Neuron (in vitro differentiated cells): ENCODE measurements around the gene TMCO6.
"Not testable (repeated sequence)": the region's sequence is repeated elsewhere in the genome, so short reads cannot be mapped to it uniquely, and the experiment has no call there.

Source experiments
- H2AFZ ChIP-seq: one replicate; pipeline ENCODE4 v1.6.1; 2013; ENCODE audit warnings: low read depth, mild to moderate bottlenecking, inconsistent platforms, low read length, moderate library complexity
- H3K27me3 ChIP-seq: one replicate; pipeline ENCODE4 v1.6.1; 2013; ENCODE audit warnings: low read length; ENCODE audit not compliant: insufficient read depth
- H3K36me3 ChIP-seq: one replicate; pipeline ENCODE4 v1.6.1; 2013; ENCODE audit warnings: low read length; ENCODE audit not compliant: insufficient read depth
- H3K4me1 ChIP-seq: one replicate; pipeline ENCODE4 v1.6.1; 2013; ENCODE audit warnings: low read length; ENCODE audit not compliant: insufficient read depth
- H3K4me3 ChIP-seq: 2 replicates; pipeline ENCODE4 v1.5.1; 2013; ENCODE audit warnings: mild to moderate bottlenecking, low read length, moderate library complexity
- H3K9me3 ChIP-seq: one replicate; pipeline ENCODE4 v1.6.1; 2013; ENCODE audit warnings: low read length

TMCO6 gene

GRCh38 chr5:140633021-140633471 is 6.2 kb upstream of the TMCO6 start, which contains the start of gene CD14:
Gene CD14 (minus strand): TSS chr5:140633175. CDS start chr5:140633071, 104 bp downstream.
- Histone ChIP-seq H3K4me1 (no peaks in the 10 kb centered on the region), H3K4me3 (no peak within 1 kb of the TSS)

GRCh38 chr5:140633501-140633900 is 5.8 kb upstream of the TMCO6 start:
- no peaks in the 10 kb centered on the region for H3K4me1 ChIP-seq

More at GRCh38 chr5:140633021-140633471, 6.2 kb upstream of the TMCO6 start, which contains the start of gene CD14:
- H3K36me3 ChIP-seq = no peaks in the 10 kb centered on the region
- H3K9me3 ChIP-seq = peaks cover 6% of the 10 kb centered on the region
- no peaks in the 10 kb centered on the region for H3K27me3 ChIP-seq
- no peak within 1 kb of the TSS for H2AFZ ChIP-seq

GRCh38 chr5:140634103-140634502 is 5.1 kb upstream of the TMCO6 start:
- no peak overlapping the region for H3K4me3 ChIP-seq
- H3K36me3 ChIP-seq = no peaks in the 10 kb centered on the region
- H2AFZ ChIP-seq = no peak overlapping the region
- no peaks in the 10 kb centered on the region for H3K4me1 ChIP-seq
- no peaks in the 10 kb centered on the region for H3K27me3 ChIP-seq
- peaks cover 6% of the 10 kb centered on the region for H3K9me3 ChIP-seq

More at GRCh38 chr5:140633501-140633900, 5.8 kb upstream of the TMCO6 start:
- Histone ChIP-seq H3K27me3 (no peaks in the 10 kb centered on the region), H3K36me3 (no peaks in the 10 kb centered on the region), H3K4me3 (no peak overlapping the region), H3K9me3 (peaks cover 6% of the 10 kb centered on the region), H2AFZ (no peak overlapping the region)

- H3K4me1 ChIP-seq = peaks cover 5% of the 10 kb centered on the region
- H3K36me3 ChIP-seq = no peaks in the 10 kb centered on the region
- no peak overlapping the region for H2AFZ ChIP-seq
- H3K27me3 ChIP-seq = no peaks in the 10 kb centered on the region
- no peak overlapping the region for H3K4me3 ChIP-seq
- H3K9me3 ChIP-seq = peaks cover 6% of the 10 kb centered on the region
Observed at GRCh38 chr5:140635291-140636257, 3.7 kb upstream of the TMCO6 start.

- H2AFZ ChIP-seq = no peak overlapping the region
- peaks cover 4% of the 10 kb centered on the region for H3K36me3 ChIP-seq
- H3K9me3 ChIP-seq = peaks cover 3% of the 10 kb centered on the region
- no peak overlapping the region for H3K4me3 ChIP-seq
- no peaks in the 10 kb centered on the region for H3K27me3 ChIP-seq
- peaks cover 5% of the 10 kb centered on the region for H3K4me1 ChIP-seq
Observed at GRCh38 chr5:140637371-140638100, 1.7 kb upstream of the TMCO6 start.

GRCh38 chr5:140638898-140639147 is 428 bp upstream of the TMCO6 start:
- H3K9me3 ChIP-seq, H3K27me3 ChIP-seq, H3K4me1 ChIP-seq, H2AFZ ChIP-seq: not testable (repeated sequence)
- peak overlapping the region; percentile 27 for H3K4me3 ChIP-seq
- H3K36me3 ChIP-seq = peaks cover 14% of the 10 kb centered on the region

- Histone ChIP-seq H3K36me3 (peaks cover 32% of the 10 kb centered on the region), H3K4me3 (no peak overlapping the region), H3K27me3 (no peaks in the 10 kb centered on the region), H2AFZ (no peak overlapping the region), H3K9me3 (no peaks in the 10 kb centered on the region), H3K4me1 (peaks cover 11% of the 10 kb centered on the region)
Observed at GRCh38 chr5:140641716-140642115, 2.5 kb downstream of the TMCO6 start.

- Histone ChIP-seq H2AFZ (no peak overlapping the region), H3K36me3 (peaks cover 32% of the 10 kb centered on the region), H3K4me3 (no peak overlapping the region), H3K4me1 (peaks cover 14% of the 10 kb centered on the region), H3K9me3 (no peaks in the 10 kb centered on the region), H3K27me3 (no peaks in the 10 kb centered on the region)
Observed at GRCh38 chr5:140642718-140643117, 3.5 kb downstream of the TMCO6 start.

GRCh38 chr5:140647042-140647419 is 7.8 kb downstream of the TMCO6 start:
- H3K4me3 ChIP-seq = peak overlapping the region; percentile 87
- H3K4me1 ChIP-seq = peaks cover 14% of the 10 kb centered on the region
- H3K27me3 ChIP-seq = no peaks in the 10 kb centered on the region
- H2AFZ ChIP-seq = no peak overlapping the region
- no peaks in the 10 kb centered on the region for H3K9me3 ChIP-seq
- H3K36me3 ChIP-seq = peaks cover 56% of the 10 kb centered on the region

- no peaks in the 10 kb centered on the region for H3K9me3 ChIP-seq
- no peak overlapping the region for H3K4me3 ChIP-seq
- peaks cover under 1% of the 10 kb centered on the region for H3K4me1 ChIP-seq
- H3K36me3 ChIP-seq = peaks cover 88% of the 10 kb centered on the region
- H2AFZ ChIP-seq = no peak overlapping the region
- no peaks in the 10 kb centered on the region for H3K27me3 ChIP-seq
Observed at GRCh38 chr5:140658870-140659269, 19.6 kb downstream of the TMCO6 start.

- not testable (repeated sequence) for H2AFZ ChIP-seq, H3K4me1 ChIP-seq, H3K27me3 ChIP-seq, H3K4me3 ChIP-seq, H3K9me3 ChIP-seq
- peaks cover 73% of the 10 kb centered on the region for H3K36me3 ChIP-seq
Observed at GRCh38 chr5:140660371-140660770, 21.1 kb downstream of the TMCO6 start.

GRCh38 chr5:140664030-140664358 is 24.7 kb downstream of the TMCO6 start:
- Histone ChIP-seq H2AFZ (peak overlapping the region; percentile 44), H3K4me3 (peak overlapping the region; percentile 63), H3K4me1 (peaks cover 9% of the 10 kb centered on the region), H3K9me3 (no peaks in the 10 kb centered on the region), H3K27me3 (no peaks in the 10 kb centered on the region), H3K36me3 (peaks cover 61% of the 10 kb centered on the region)

- H2AFZ ChIP-seq = peak within 1 kb of the TSS; percentile 44
- no peaks in the 10 kb centered on the region for H3K9me3 ChIP-seq
- peaks cover 61% of the 10 kb centered on the region for H3K36me3 ChIP-seq
- peak within 1 kb of the TSS; percentile 63 for H3K4me3 ChIP-seq
- H3K4me1 ChIP-seq = peaks cover 9% of the 10 kb centered on the region
- H3K27me3 ChIP-seq = no peaks in the 10 kb centered on the region
Observed at GRCh38 chr5:140664359-140665119, 25.3 kb downstream of the TMCO6 start, which contains the start of gene WDR55. Gene WDR55 (plus strand): TSS chr5:140664904. CDS start chr5:140664913, 9 bp downstream.
